H1 (cell line): Measurements from ENCODE around the gene NCLN. TPM values are rescaled to one million over a fixed set of nuclear protein-coding genes. Genes with fewer than 3 reads are reported as not detected.

Source experiments
- CTCF ChIA-PET: fragments of 300-600 bp; sonication (Branson Sonifier 250); formaldehyde crosslinking; loops from one replicate; lab custom pipeline; 2021; ENCODE audit not compliant: partially characterized antibody; lab: Charles Lee
- POLR2A ChIA-PET: fragments of 300-600 bp; sonication (Branson Sonifier 250); formaldehyde crosslinking; loops from one replicate; lab custom pipeline; 2021; ENCODE audit warnings: inconsistent platforms; ENCODE audit not compliant: partially characterized antibody; lab: Charles Lee
- DNase-seq, 2 experiments: peaks; one replicate each; pipeline versions ENCODE4 v3.0.0 to v3.0.0-alpha.2; 2010 to 2022; ENCODE audit warnings: low spot score in 2 of 2, low read depth in 1 of 2, mixed read lengths in 1 of 2
- FAIRE-seq: peaks from 2 replicates; lab custom pipeline; 2011; peaks lifted over from hg19 to GRCh38; lab: Jason Lieb, UNC
- H2AFZ ChIP-seq: 2 replicates; pipeline ENCODE4 v1.8.1; 2012; ENCODE audit warnings: low read length, inconsistent platforms
- H2AK5ac ChIP-seq: 2 replicates; pipeline ENCODE4 v1.6.1; 2013; ENCODE audit warnings: low read depth, low read length
- H2BK120ac ChIP-seq: replicated peaks from 2 replicates; pipeline ENCODE3; 2013; ENCODE audit warnings: low read depth, low read length, inconsistent platforms
- H2BK12ac ChIP-seq: 2 replicates; pipeline ENCODE4 v1.6.1; 2013; ENCODE audit warnings: low read depth, low read length
- H2BK15ac ChIP-seq: 2 replicates; pipeline ENCODE4 v1.6.1; 2013; ENCODE audit warnings: low read length
- H2BK20ac ChIP-seq: 2 replicates; pipeline ENCODE4 v1.6.1; 2013; ENCODE audit warnings: low read length
- H2BK5ac ChIP-seq: 2 replicates; pipeline ENCODE4 v1.6.1; 2013; ENCODE audit warnings: low read depth, low read length
- H3K14ac ChIP-seq: 2 replicates; pipeline ENCODE4 v1.6.1; 2013; ENCODE audit warnings: inconsistent platforms; ENCODE audit not compliant: insufficient read length
- H3K18ac ChIP-seq: 2 replicates; pipeline ENCODE4 v1.6.1; 2013; ENCODE audit warnings: low read length; ENCODE audit errors: extremely low read depth
- H3K23ac ChIP-seq: 2 replicates; pipeline ENCODE4 v1.6.1; 2013; ENCODE audit warnings: inconsistent platforms; ENCODE audit not compliant: insufficient read length
- H3K23me2 ChIP-seq: 2 replicates; pipeline ENCODE4 v1.6.1; 2013; ENCODE audit warnings: low read depth, low read length
- H3K27ac ChIP-seq: 2 replicates; pipeline ENCODE4 v1.6.1; 2011; ENCODE audit warnings: low read depth, low read length, inconsistent platforms
- H3K27me3 ChIP-seq, 4 experiments: replicated peaks in 1 of 4; 1 replicate in 1 of 4; 2 replicates in 3 of 4; pipeline versions ENCODE4 v1.6.1 to v1.8.1; 2011 to 2013; ENCODE audit warnings: low read length in 3 of 4, mild to moderate bottlenecking in 3 of 4, inconsistent platforms in 2 of 4, mixed read lengths in 2 of 4, moderate library complexity in 1 of 4; ENCODE audit not compliant: control insufficient read depth in 3 of 4, insufficient read depth in 3 of 4; ENCODE audit errors: extremely low read depth in 1 of 4
- H3K36me3 ChIP-seq, 4 experiments: 2 replicates each; pipeline versions ENCODE4 v1.6.1 to v1.8.1; 2011 to 2013; ENCODE audit warnings: mild to moderate bottlenecking in 4 of 4, low read length in 3 of 4, moderate library complexity in 2 of 4, control low read depth in 1 of 4, inconsistent platforms in 1 of 4; ENCODE audit not compliant: insufficient read depth in 4 of 4, control insufficient read depth in 2 of 4
- H3K4ac ChIP-seq: replicated peaks from 2 replicates; pipeline ENCODE3; 2013; ENCODE audit warnings: low read length, low read depth, mixed read lengths, inconsistent platforms; ENCODE audit not compliant: insufficient read length
- H3K4me1 ChIP-seq, 4 experiments: replicated peaks in 1 of 4; 1 replicate in 1 of 4; 2 replicates in 3 of 4; pipeline versions ENCODE4 v1.6.1 to v1.8.1; 2011 to 2013; ENCODE audit warnings: low read length in 3 of 4, inconsistent platforms in 2 of 4, mixed read lengths in 1 of 4; ENCODE audit not compliant: insufficient read depth in 4 of 4, control insufficient read depth in 3 of 4
- H3K4me2 ChIP-seq, 2 experiments: 2 replicates each; pipeline versions ENCODE4 v1.6.1 to v1.8.1; 2011 to 2013; ENCODE audit warnings: low read depth in 2 of 2, low read length in 2 of 2, control low read depth in 1 of 2, inconsistent platforms in 1 of 2, mild to moderate bottlenecking in 1 of 2; ENCODE audit not compliant: insufficient read depth in 1 of 2
- H3K4me3 ChIP-seq, 4 experiments: fragments of 200-600, 300-600 bp in 1 of 4; sonication (generic), shearing (Covaris generic), sonication (Bioruptor Twin) in 1 of 4; 2 replicates each; pipeline versions ENCODE4 v1.5.1 to v1.8.1; 2011 to 2016; ENCODE audit warnings: low read length in 4 of 4, low read depth in 3 of 4, control low read depth in 2 of 4, inconsistent platforms in 2 of 4, mild to moderate bottlenecking in 2 of 4, mixed read lengths in 1 of 4, moderate library complexity in 1 of 4; ENCODE audit not compliant: insufficient read depth in 2 of 4; ENCODE audit errors: extremely low read depth in 1 of 4
- H3K56ac ChIP-seq: replicated peaks from 2 replicates; pipeline ENCODE3; 2013; ENCODE audit warnings: low read depth, mild to moderate bottlenecking, mixed read lengths, low read length, inconsistent platforms; ENCODE audit not compliant: insufficient read length
- H3K79me1 ChIP-seq: 2 replicates; pipeline ENCODE4 v1.6.1; 2013; ENCODE audit warnings: low read depth, low read length, control low read depth
- H3K79me2 ChIP-seq, 2 experiments: 2 replicates each; pipeline versions ENCODE4 v1.6.1 to v1.8.1; 2012 to 2013; ENCODE audit warnings: low read length in 2 of 2, mild to moderate bottlenecking in 2 of 2, inconsistent platforms in 1 of 2; ENCODE audit not compliant: insufficient read depth in 2 of 2, control insufficient read depth in 1 of 2
- H3K9ac ChIP-seq, 4 experiments: replicated peaks in 1 of 4; 1 replicate in 1 of 4; 2 replicates in 3 of 4; pipeline versions ENCODE4 v1.6.1 to v1.8.1; 2011 to 2013; ENCODE audit warnings: low read depth in 3 of 4, low read length in 3 of 4, control low read depth in 2 of 4, mild to moderate bottlenecking in 2 of 4, moderate library complexity in 2 of 4, inconsistent platforms in 1 of 4; ENCODE audit errors: extremely low read depth in 1 of 4
- H3K9me3 ChIP-seq, 2 experiments: 2 replicates each; pipeline versions ENCODE4 v1.6.1 to v1.8.1; 2012 to 2013; ENCODE audit warnings: mild to moderate bottlenecking in 2 of 2, moderate library complexity in 2 of 2, control low read depth in 1 of 2, inconsistent platforms in 1 of 2, low read depth in 1 of 2, low read length in 1 of 2, mixed read lengths in 1 of 2; ENCODE audit not compliant: insufficient read depth in 2 of 2
- H4K20me1 ChIP-seq, 2 experiments: replicated peaks in 1 of 2; 2 replicates each; pipeline versions ENCODE3 to v1.8.1; 2011 to 2013; ENCODE audit warnings: inconsistent platforms in 2 of 2, low read length in 2 of 2, mild to moderate bottlenecking in 1 of 2; ENCODE audit not compliant: insufficient read depth in 2 of 2, control insufficient read depth in 1 of 2
- H4K5ac ChIP-seq: 2 replicates; pipeline ENCODE4 v1.6.1; 2013; ENCODE audit warnings: low read length, low read depth, mixed read lengths, inconsistent platforms; ENCODE audit not compliant: insufficient read length
- H4K8ac ChIP-seq: 2 replicates; pipeline ENCODE4 v1.8.0; 2013; ENCODE audit warnings: mild to moderate bottlenecking, moderate library complexity, low read length, inconsistent platforms; ENCODE audit not compliant: insufficient read depth; ENCODE audit errors: extremely low read depth
- H4K91ac ChIP-seq: replicated peaks from 2 replicates; pipeline ENCODE3; 2013; ENCODE audit warnings: low read length, mixed read lengths, inconsistent platforms; ENCODE audit not compliant: insufficient read length
- BCL11A ChIP-seq, 2 experiments: IDR thresholded peaks; one replicate each; pipeline ENCODE4 v1.6.1; 2011; ENCODE audit warnings: low read depth in 2 of 2, low read length in 2 of 2, mild to moderate bottlenecking in 2 of 2
- CBX8 ChIP-seq: fragments of 300-800, 300-1000 bp; sonication (generic); IDR thresholded peaks from 2 replicates; pipeline ENCODE4 v1.7.1; 2016; ENCODE audit warnings: low read depth, low read length, borderline replicate concordance
- CEBPB ChIP-seq: IDR thresholded peaks from 2 replicates; pipeline ENCODE4 v1.6.1; 2012; ENCODE audit warnings: low read depth, low read length
- CHD1 ChIP-seq: IDR thresholded peaks from 2 replicates; pipeline ENCODE4 v1.6.1; 2012; ENCODE audit warnings: low read depth, low read length, improper control_type of control experiment
- CTBP2 ChIP-seq: IDR thresholded peaks from 2 replicates; pipeline ENCODE4 v1.7.0; 2011; ENCODE audit warnings: borderline replicate concordance, mild to moderate bottlenecking, moderate library complexity, mixed read lengths, low read length; ENCODE audit not compliant: insufficient read depth, insufficient read length
- JUND ChIP-seq: IDR thresholded peaks from 2 replicates; pipeline ENCODE4 v1.6.1; 2011; ENCODE audit warnings: mild to moderate bottlenecking, improper control_type of control experiment, low read length
- PHF8 ChIP-seq: fragments of 200-600 bp; sonication (generic); conservative IDR thresholded peaks from 2 replicates; pipeline ENCODE4 v1.7.1; 2012; ENCODE audit warnings: low read depth, mild to moderate bottlenecking, inconsistent platforms, low read length, moderate library complexity
- RAD21 ChIP-seq, 2 experiments: IDR thresholded peaks in 1 of 2; conservative IDR thresholded peaks in 1 of 2; 2 replicates each; pipeline ENCODE4 v1.6.1; 2011; ENCODE audit warnings: low read depth in 2 of 2, low read length in 2 of 2, improper control_type of control experiment in 1 of 2, inconsistent platforms in 1 of 2, mild to moderate bottlenecking in 1 of 2, moderate library complexity in 1 of 2
- RXRA ChIP-seq: IDR thresholded peaks from 2 replicates; pipeline ENCODE4 v1.6.1; 2011; ENCODE audit warnings: low read depth, mild to moderate bottlenecking, low read length, moderate library complexity; ENCODE audit not compliant: insufficient read depth
- SP2 ChIP-seq: IDR thresholded peaks from 2 replicates; pipeline ENCODE4 v1.6.1; 2012; ENCODE audit warnings: mild to moderate bottlenecking, low read length, inconsistent platforms
- WGBS, 2 experiments: shearing (Covaris generic) in 1 of 2; methylation state at CpG; one replicate each; pipeline versions ENCODE4 v1.1.6 to v1.1.7; 2013 to 2015; ENCODE audit warnings: low lambda C conversion rate in 2 of 2, mixed read lengths in 2 of 2, inconsistent platforms in 1 of 2, low coverage in 1 of 2, missing lambda C conversion rate in 1 of 2; ENCODE audit not compliant: insufficient replicate concordance in 2 of 2, insufficient coverage in 1 of 2, insufficient read length in 1 of 2; ENCODE audit errors: extremely low coverage in 1 of 2, missing lambda C conversion rate in 1 of 2; 5-methylcytosine and 5-hydroxymethylcytosine counted together
- polyA plus RNA-seq, 7 experiments: library from polyadenylated mRNA; depleted of rRNA in 3 of 7; stranded (reverse) in 5 of 7; unstranded in 2 of 7; fragments of >200 nt in 5 of 7; fragments of 200-250 nt in 2 of 7; gene quantifications; 1 replicate in 5 of 7; 2 replicates in 1 of 7; 4 replicates in 1 of 7; pipeline versions ENCODE4 v1.2.1 to v1.2.3, GENCODE V29; 2011 to 2013; ENCODE audit warnings: missing spikeins in 2 of 7, mixed read lengths in 2 of 7
- total RNA-seq: library from RNA; stranded (reverse); fragmentation: NEBNext Ultra II Directional; extraction: Animal tissue kit (Norgen Biotek cat#: 25700); gene quantifications from 2 replicates; pipeline ENCODE4 v1.2.1, GENCODE V29; 2021
- TF ChIP-seq, protein P1 (sequence below): IDR thresholded peaks from 2 replicates; pipeline ENCODE4 v1.6.1; 2012; ENCODE audit warnings: inconsistent platforms

The NCLN gene
- total and polyA plus RNA-seq, 2 of the 8 experiments (the other 6 are each of a cell fraction or from before 2014, with no cell fraction given) = 89.2 to 103 TPM

DNA sequence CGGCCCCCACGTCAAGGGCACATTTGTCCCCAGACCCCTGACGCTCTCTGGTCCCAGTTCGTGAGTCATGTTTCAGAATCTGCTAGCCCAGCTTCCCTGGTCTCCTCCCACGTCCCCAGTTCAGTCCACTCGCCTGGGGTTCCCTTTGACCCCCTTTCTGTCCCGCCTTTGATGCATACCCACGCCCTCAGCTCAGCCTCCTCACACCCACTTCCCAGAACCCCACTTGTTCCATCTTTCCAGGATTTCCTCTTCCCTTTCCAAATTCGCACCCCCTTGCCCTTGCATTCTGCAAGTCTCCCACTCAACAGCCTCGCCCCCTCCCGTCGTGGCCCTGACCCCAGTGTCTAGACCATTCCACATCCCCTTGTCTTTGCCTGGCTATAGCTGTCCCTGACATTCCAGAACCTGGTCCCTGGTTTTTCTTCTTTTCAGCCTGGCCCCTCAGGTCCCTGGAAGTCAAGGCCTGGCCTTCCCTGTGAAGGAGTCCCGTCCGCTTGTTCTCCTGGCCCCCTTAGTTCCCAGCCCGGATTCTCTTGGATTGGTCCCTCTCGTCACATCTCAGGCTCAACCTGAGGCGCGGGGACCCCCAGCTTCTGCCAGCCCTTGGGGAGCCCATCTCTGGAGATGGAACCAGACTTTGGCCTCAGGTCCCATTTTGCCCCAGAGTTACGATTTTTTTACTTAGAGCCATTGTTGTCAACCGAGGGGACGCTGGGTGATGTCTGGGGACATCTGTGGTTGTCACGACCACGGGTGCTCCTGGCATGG, 1.3 kb downstream of the NCLN start:
- POLR2A ChIA-PET = interaction anchor here (0.6 to 1.7 kb wide), 3 partner anchors 16 to 1323 kb away, joined by 3 to 7 read pairs (median 4); no protein-coding TSS in a partner anchor
- TF ChIP-seq CEBPB (no peak), CTBP2 (no peak), RXRA (no peak), PHF8 (no peak), JUND (no peak), BCL11A (IDR thresholded peaks at IDR 0.05; ENCODE audit: low read depth in 2 of 2, low read length in 2 of 2) (no peak), CBX8 (no peak), RAD21 (IDR thresholded peaks at IDR 0.05 in 1 of 2, conservative IDR thresholded peaks at IDR 0.05 in 1 of 2; ENCODE audit: low read depth in 2 of 2, low read length in 2 of 2) (no peak), SP2 (no peak), CHD1 (no peak)
- TF ChIP-seq, protein P1, sequence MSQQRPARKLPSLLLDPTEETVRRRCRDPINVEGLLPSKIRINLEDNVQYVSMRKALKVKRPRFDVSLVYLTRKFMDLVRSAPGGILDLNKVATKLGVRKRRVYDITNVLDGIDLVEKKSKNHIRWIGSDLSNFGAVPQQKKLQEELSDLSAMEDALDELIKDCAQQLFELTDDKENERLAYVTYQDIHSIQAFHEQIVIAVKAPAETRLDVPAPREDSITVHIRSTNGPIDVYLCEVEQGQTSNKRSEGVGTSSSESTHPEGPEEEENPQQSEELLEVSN = no peak

More for the DNA sequence above, 1.3 kb downstream of the NCLN start:
- Histone ChIP-seq H3K14ac (no peak overlapping the region), H3K4me2 (peak overlapping the region; percentile 67 to 97), H2BK15ac (no peak overlapping the region), H3K4ac (no peak overlapping the region), H3K9ac (peak overlapping the region in 3 of 4 experiments; percentile 78 to 89 (median 80); a peak in 5 of 7 replicates), H3K4me1 (peaks cover 0 to 16% (median 10%) of the 10 kb centered on the region in 4 experiments; a peak in 6 of 7 replicates), H4K91ac (no peak overlapping the region), H3K79me1 (peaks cover 38% of the 10 kb centered on the region), H3K23me2 (peaks cover 8% of the 10 kb centered on the region; the same call in 1 of the 2 replicates), H4K20me1 (peaks cover 28 to 38% of the 10 kb centered on the region in 2 experiments), H4K8ac (no peak overlapping the region), H2AFZ (no peak overlapping the region), H3K18ac (no peak overlapping the region), H3K36me3 (peaks cover 0 to 3% (median 0%) of the 10 kb centered on the region in 4 experiments; a peak in 1 of 8 replicates), H3K27ac (no peak overlapping the region), H2AK5ac (peak overlapping the region; percentile 24; the same call in 1 of the 2 replicates), H3K56ac (no peak overlapping the region), H2BK20ac (no peak overlapping the region), H3K79me2 (peaks cover 13 to 63% of the 10 kb centered on the region in 2 experiments), H3K4me3 (peak overlapping the region; percentile 71 to 94 (median 78)), H2BK12ac (no peak overlapping the region), H3K27me3 (no peaks in the 10 kb centered on the region), H2BK5ac (no peak overlapping the region), H4K5ac (no peak overlapping the region), H3K23ac (no peak overlapping the region), H2BK120ac (no peak overlapping the region), H3K9me3 (no peaks in the 10 kb centered on the region)
- WGBS, 2 experiments = 80% methylated on average over 22 of the region's 23 CpGs; no CpG with 5 or more reads in 1 of the 2 experiments
- DNase-seq (no peak), FAIRE-seq (no peak)
- CTCF ChIA-PET = interaction anchor here (0.8 to 1.7 kb wide), 3 partner anchors 23 to 1241 kb away, joined by 3 to 5 read pairs (median 5); no protein-coding TSS in a partner anchor
